CD1c-positive myeloid dendritic cell (primary cell): ENCODE measurements around the gene OR9Q1.
A peak's percentile ranks its signal among the peaks of the same experiment; 100 is the strongest.

Source experiments
- DNase-seq: peaks from one replicate; pipeline ENCODE4 v3.0.0-alpha.2; 2016; ENCODE audit errors: extremely low spot score

The OR9Q1 gene

GRCh38 chr11:58030653-58031052 is 7.0 kb downstream of the OR9Q1 start, which contains the start of gene OR6Q1:
Gene OR6Q1 (plus strand): TSS chr11:58030953. CDS start chr11:58030953, 0 bp downstream.
- no peak for DNase-seq

GRCh38 chr11:58034471-58034870 is 10.8 kb downstream of the OR9Q1 start:
- DNase-seq, result no peak

- no peak for DNase-seq
Observed at GRCh38 chr11:58039589-58039988, 15.9 kb downstream of the OR9Q1 start.

GRCh38 chr11:58043379-58043778 is 19.7 kb downstream of the OR9Q1 start:
- no peak for DNase-seq

- DNase-seq, result no peak
Observed at GRCh38 chr11:58046231-58046630, 22.6 kb downstream of the OR9Q1 start.

GRCh38 chr11:58047818-58048217 is 24.1 kb downstream of the OR9Q1 start:
- peak; percentile 32 for DNase-seq

- no peak for DNase-seq
Observed at GRCh38 chr11:58055806-58056401, 32.2 kb downstream of the OR9Q1 start.

GRCh38 chr11:58057481-58057880 is 33.8 kb downstream of the OR9Q1 start:
- no peak for DNase-seq

- DNase-seq, result no peak
Observed at GRCh38 chr11:58058276-58059006, 34.8 kb downstream of the OR9Q1 start.

- no peak for DNase-seq
Observed at GRCh38 chr11:58059007-58059350, 35.3 kb downstream of the OR9Q1 start.

- no peak for DNase-seq
Observed at GRCh38 chr11:58060535-58060934, 36.9 kb downstream of the OR9Q1 start.

GRCh38 chr11:58060939-58061672 is 37.4 kb downstream of the OR9Q1 start:
- DNase-seq, result no peak

GRCh38 chr11:58061813-58062212 is 38.1 kb downstream of the OR9Q1 start:
- DNase-seq, result no peak

- no peak for DNase-seq
Observed at GRCh38 chr11:58067685-58068084, 44.0 kb downstream of the OR9Q1 start.

GRCh38 chr11:58068655-58069054 is 45.0 kb downstream of the OR9Q1 start:
- DNase-seq, result no peak

GRCh38 chr11:58070585-58070984 is 46.9 kb downstream of the OR9Q1 start:
- DNase-seq, result no peak

GRCh38 chr11:58075781-58076180 is 52.1 kb downstream of the OR9Q1 start:
- no peak for DNase-seq

- DNase-seq, result no peak
Observed at GRCh38 chr11:58086528-58086927, 62.8 kb downstream of the OR9Q1 start.

GRCh38 chr11:58097437-58097836 is 73.8 kb downstream of the OR9Q1 start:
- no peak for DNase-seq

GRCh38 chr11:58121096-58121495 is 97.4 kb downstream of the OR9Q1 start:
- DNase-seq, result no peak

- no peak for DNase-seq
Observed at GRCh38 chr11:58125469-58125868, 101.8 kb downstream of the OR9Q1 start, which contains the start of gene OR9I1. Gene OR9I1 (minus strand): TSS chr11:58125530. CDS start chr11:58119444, 6,086 bp downstream.

GRCh38 chr11:58127350-58127749 is 103.7 kb downstream of the OR9Q1 start:
- DNase-seq, result no peak
